ENCODE measurements around the gene PRRT1B. TPM values are rescaled to one million over a fixed set of nuclear protein-coding genes. Genes with fewer than 3 reads are reported as not detected.

Gene PRRT1B
- total RNA-seq, 4 donors from 2014 or later: 1.6 to 12.3 (median 5.7) TPM; not detected in 1

DNA sequence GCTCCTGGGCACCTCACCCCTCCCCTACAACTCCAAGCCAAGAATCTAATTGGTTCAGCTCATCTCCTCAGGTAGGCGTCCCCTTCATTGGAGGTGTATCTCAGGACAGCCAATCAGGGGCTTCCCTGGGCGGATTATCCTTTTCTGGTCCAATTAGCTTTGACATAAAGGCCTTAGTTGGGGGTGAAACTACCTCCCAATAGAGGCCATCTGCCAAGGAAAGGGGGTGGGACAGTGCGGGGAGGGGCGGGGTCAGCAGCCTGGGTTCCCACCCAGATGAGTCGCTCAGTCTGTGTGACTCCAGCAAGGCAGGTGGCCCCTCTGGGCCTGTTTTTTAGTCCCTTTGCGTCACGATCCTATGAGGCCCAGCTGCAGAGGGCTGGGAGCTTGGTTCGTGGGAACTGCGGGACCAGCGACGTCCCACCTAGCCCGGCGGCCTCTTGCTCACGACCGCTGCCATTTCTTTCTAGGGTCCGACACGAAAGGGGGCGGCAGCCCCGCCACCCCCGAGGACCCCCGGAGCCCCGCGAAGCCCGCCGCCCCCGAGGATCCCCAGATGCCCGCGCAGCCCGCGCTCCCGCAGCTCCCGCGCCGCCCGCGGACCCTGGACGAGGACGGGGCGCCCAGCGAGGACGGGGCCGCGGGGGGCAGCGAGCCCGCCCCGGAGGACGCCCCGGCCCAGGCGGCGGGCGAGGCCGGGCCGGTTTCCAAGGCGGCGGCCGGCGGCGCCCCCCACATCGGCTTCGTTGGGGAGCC lies 8.9 kb downstream of the PRRT1B start:
- H3K4me1 ChIP-seq: no peaks in the 10 kb centered on the region
- intact Hi-C loops (cut with DNase I; ENCODE audit: low total_unique reads) (no loop called here), in situ Hi-C loops (cut with MboI; ENCODE audit: low pct_ligation_motif_present in 1 of 4, low pct_unique_long_range_greater_than_20kb in 1 of 4, low sequenced_read_pairs in 3 of 4) (loop anchor here in 1 of 4 donors (25.0 kb wide), 1 partner anchor 708 kb away; no protein-coding TSS in a partner anchor)
- WGBS, 2 donors (ENCODE audit: low coverage in 1 of 2): 62% methylated on average over 50 of the region's 60 CpGs; no CpG with 5 or more reads in 1 of the 2 donors
- H3K27ac ChIP-seq: no peak overlapping the region
- no peaks in the 10 kb centered on the region for H3K9me3 ChIP-seq
- peaks cover 36% of the 10 kb centered on the region for H3K27me3 ChIP-seq
- no peaks in the 10 kb centered on the region for H3K36me3 ChIP-seq
- no peak for DNase-seq
- TF ChIP-seq, protein P1, sequence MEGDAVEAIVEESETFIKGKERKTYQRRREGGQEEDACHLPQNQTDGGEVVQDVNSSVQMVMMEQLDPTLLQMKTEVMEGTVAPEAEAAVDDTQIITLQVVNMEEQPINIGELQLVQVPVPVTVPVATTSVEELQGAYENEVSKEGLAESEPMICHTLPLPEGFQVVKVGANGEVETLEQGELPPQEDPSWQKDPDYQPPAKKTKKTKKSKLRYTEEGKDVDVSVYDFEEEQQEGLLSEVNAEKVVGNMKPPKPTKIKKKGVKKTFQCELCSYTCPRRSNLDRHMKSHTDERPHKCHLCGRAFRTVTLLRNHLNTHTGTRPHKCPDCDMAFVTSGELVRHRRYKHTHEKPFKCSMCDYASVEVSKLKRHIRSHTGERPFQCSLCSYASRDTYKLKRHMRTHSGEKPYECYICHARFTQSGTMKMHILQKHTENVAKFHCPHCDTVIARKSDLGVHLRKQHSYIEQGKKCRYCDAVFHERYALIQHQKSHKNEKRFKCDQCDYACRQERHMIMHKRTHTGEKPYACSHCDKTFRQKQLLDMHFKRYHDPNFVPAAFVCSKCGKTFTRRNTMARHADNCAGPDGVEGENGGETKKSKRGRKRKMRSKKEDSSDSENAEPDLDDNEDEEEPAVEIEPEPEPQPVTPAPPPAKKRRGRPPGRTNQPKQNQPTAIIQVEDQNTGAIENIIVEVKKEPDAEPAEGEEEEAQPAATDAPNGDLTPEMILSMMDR (IDR thresholded peaks at IDR 0.05): no peak
- TF ChIP-seq EP300 (IDR thresholded peaks at IDR 0.05; ENCODE audit: low read depth) (no peak), POLR2A (IDR thresholded peaks at IDR 0.05) (no peak), POLR2AphosphoS5 (IDR thresholded peaks at IDR 0.05) (no peak)
- no peak overlapping the region for H3K4me3 ChIP-seq

DNA sequence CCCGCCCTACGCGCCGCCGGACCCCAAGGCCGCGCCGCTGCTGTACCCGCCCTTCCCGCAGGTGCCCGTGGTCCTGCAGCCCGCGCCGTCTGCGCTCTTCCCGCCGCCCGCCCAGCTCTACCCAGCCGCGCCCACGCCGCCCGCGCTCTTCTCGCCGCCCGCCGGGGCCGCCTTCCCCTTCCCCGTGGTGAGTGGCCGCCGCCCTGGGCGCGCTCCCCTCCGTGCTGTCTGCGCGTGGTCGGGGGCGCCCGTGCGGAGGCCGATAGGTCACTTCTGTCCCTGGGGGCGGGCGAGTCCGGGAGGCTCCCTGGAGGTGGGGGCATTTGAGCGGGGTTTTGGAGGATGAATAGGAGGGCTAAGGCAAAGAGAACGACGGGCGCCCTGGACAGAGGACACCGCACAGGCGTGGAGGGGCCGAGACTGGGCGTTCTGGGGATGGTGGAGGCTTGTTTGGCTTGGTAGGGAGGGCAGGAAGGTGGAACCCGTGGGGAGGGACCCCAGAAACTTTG lies 9.6 kb downstream of the PRRT1B start:
- no peak overlapping the region for H3K4me3 ChIP-seq
- 73% methylated on average over 45 of the region's 54 CpGs; no CpG with 5 or more reads in 1 of the 2 donors for whole genome bisulfite sequencing, 2 donors (ENCODE audit: low coverage in 1 of 2)
- no peak for DNase-seq
- in situ Hi-C loops (cut with MboI; ENCODE audit: low pct_ligation_motif_present in 1 of 4, low pct_unique_long_range_greater_than_20kb in 1 of 4, low sequenced_read_pairs in 3 of 4) (loop anchor here in 1 of 4 donors (25.0 kb wide), 1 partner anchor 707 kb away; no protein-coding TSS in a partner anchor), intact Hi-C loops (cut with DNase I; ENCODE audit: low total_unique reads) (no loop called here)
- no peaks in the 10 kb centered on the region for H3K4me1 ChIP-seq
- no peaks in the 10 kb centered on the region for H3K36me3 ChIP-seq
- H3K27me3 ChIP-seq: peaks cover 29% of the 10 kb centered on the region
- TF ChIP-seq POLR2A (IDR thresholded peaks at IDR 0.05) (no peak), POLR2AphosphoS5 (IDR thresholded peaks at IDR 0.05) (no peak), EP300 (IDR thresholded peaks at IDR 0.05; ENCODE audit: low read depth) (no peak)
- H3K27ac ChIP-seq: no peak overlapping the region
- H3K9me3 ChIP-seq: no peaks in the 10 kb centered on the region

DNA sequence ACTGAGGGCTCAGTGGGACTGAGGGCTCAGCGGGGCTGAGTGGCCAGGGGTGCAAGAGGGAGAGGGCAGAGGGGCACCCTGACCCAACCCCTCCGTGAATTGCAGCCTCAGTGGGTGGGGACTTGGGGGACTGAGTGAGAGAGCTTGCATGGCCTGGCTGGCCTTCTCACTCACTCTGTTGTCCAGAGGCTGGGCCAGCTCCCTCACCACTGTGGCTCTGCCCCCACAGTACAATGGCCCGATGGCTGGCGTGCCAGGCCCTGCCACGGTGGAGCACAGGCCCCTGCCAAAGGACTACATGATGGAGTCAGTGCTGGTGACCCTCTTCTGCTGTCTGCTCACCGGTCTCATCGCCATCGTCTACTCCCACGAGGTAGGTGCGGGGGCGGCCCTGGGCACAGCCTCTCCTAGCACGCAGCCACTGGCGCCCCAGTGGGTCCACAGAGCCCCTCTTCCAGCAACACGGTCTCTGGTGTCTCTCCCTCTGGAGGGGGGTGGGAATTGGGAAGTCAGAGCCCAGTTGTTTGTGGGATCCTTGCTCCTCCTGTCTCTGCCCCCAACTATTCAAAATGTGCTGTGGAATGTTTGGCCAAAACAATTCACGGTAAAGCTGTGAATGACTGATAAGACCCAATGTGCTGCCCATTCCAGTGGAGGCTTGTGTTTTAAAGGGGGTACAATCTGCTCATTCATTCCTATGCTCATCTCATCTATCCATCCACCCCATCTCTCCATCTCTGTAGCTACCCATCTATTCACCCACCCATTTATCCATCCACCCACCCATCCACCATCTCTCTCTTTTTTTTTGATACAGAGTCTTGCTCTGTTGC lies 10.7 kb downstream of the PRRT1B start:
- Histone ChIP-seq H3K27me3 (peaks cover 29% of the 10 kb centered on the region), H3K4me3 (no peak overlapping the region), H3K9me3 (no peaks in the 10 kb centered on the region), H3K27ac (no peak overlapping the region), H3K4me1 (no peaks in the 10 kb centered on the region), H3K36me3 (no peaks in the 10 kb centered on the region)
- in situ Hi-C loops (cut with MboI; ENCODE audit: low pct_ligation_motif_present in 1 of 4, low pct_unique_long_range_greater_than_20kb in 1 of 4, low sequenced_read_pairs in 3 of 4) (loop anchor here in 1 of 4 donors (25.0 kb wide), 1 partner anchor 706 kb away; no protein-coding TSS in a partner anchor), intact Hi-C loops (cut with DNase I; ENCODE audit: low total_unique reads) (no loop called here)
- 80 to 93% methylated on average over 2 to 15 of the region's 15 CpGs for WGBS, 2 donors (ENCODE audit: low coverage in 1 of 2)
- TF ChIP-seq, protein P1 (IDR thresholded peaks at IDR 0.05): no peak
- TF ChIP-seq POLR2AphosphoS5 (IDR thresholded peaks at IDR 0.05) (no peak), POLR2A (IDR thresholded peaks at IDR 0.05) (no peak), EP300 (IDR thresholded peaks at IDR 0.05; ENCODE audit: low read depth) (no peak)
- DNase-seq: no peak

DNA sequence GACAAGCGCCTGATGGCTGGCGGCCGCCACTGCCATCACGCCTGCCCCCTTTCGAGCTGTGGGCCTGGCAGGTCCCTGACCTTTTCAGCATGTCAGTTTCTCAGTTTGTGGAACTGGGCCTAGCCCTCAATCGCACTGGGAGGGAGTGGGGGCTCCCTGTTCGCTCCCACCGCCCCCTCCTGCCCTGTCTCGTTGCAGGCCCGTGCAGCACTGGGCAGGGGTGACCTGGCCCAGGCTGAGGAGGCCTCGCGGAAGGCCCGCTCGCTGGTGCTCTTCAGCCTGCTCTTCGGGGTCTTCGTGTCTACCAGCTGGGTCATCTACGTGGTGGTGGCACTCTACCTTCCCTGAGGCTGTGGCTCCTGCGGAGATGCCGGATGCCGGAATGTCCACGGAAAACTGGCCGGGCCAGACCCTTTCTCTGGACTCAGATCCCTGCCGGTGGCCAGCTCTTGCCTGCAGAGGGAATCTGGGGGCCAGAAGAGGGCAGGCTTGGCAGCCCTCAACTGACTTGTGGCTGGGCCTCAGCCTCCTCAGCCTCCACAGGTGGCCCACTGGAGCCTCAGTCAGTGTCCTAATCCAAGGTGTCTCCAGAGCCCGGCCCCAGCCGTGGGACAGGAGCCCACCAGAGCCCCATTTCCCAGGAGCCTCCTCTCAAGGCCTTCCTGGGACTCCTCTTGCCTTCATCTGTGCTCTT lies 12.7 kb downstream of the PRRT1B start:
- no peak for DNase-seq
- H3K4me3 ChIP-seq: no peak overlapping the region
- intact Hi-C loops (cut with DNase I; ENCODE audit: low total_unique reads) (no loop called here), in situ Hi-C loops (cut with MboI; ENCODE audit: low pct_ligation_motif_present in 1 of 4, low pct_unique_long_range_greater_than_20kb in 1 of 4, low sequenced_read_pairs in 3 of 4) (loop anchor here in 1 of 4 donors (25.0 kb wide), 1 partner anchor 704 kb away; no protein-coding TSS in a partner anchor)
- WGBS, 2 donors (ENCODE audit: low coverage in 1 of 2): 94% methylated on average over 25 of the region's 25 CpGs; no CpG with 5 or more reads in 1 of the 2 donors
- peaks cover 29% of the 10 kb centered on the region for H3K27me3 ChIP-seq
- no peaks in the 10 kb centered on the region for H3K36me3 ChIP-seq
- no peaks in the 10 kb centered on the region for H3K4me1 ChIP-seq
- TF ChIP-seq EP300 (IDR thresholded peaks at IDR 0.05; ENCODE audit: low read depth) (no peak), POLR2AphosphoS5 (IDR thresholded peaks at IDR 0.05) (no peak), POLR2A (IDR thresholded peaks at IDR 0.05) (no peak)
- TF ChIP-seq, protein P1 (IDR thresholded peaks at IDR 0.05): no peak
- H3K9me3 ChIP-seq: no peaks in the 10 kb centered on the region
- no peak overlapping the region for H3K27ac ChIP-seq

Data from transverse colon (tissue), 4 donors.